Chondrocyte (in vitro differentiated cells): ENCODE results near the gene WIPF2. TPM values are rescaled to one million over a fixed set of nuclear protein-coding genes. Genes with fewer than 3 reads are reported as not detected.

Experiments
- DNase-seq: peaks from one replicate; pipeline ENCODE4 v3.0.0; 2021; ENCODE audit warnings: mixed read lengths, low spot score
- H3K27ac Mint-ChIP-seq: one replicate; pipeline ENCODE4 v1.8.0; 2021; ENCODE audit warnings: mild to moderate bottlenecking, moderate library complexity, mixed read lengths; ENCODE audit not compliant: unreplicated experiment
- H3K27me3 Mint-ChIP-seq: 2 replicates; pipeline ENCODE4 v1.8.0; 2021; ENCODE audit warnings: low read depth, mixed read lengths
- H3K36me3 Mint-ChIP-seq: 2 replicates; pipeline ENCODE4 v1.8.0; 2021; ENCODE audit warnings: low read depth, mixed read lengths
- H3K4me1 Mint-ChIP-seq: 2 replicates; pipeline ENCODE4 v1.8.0; 2021; ENCODE audit warnings: low read depth, mild to moderate bottlenecking, mixed read lengths
- H3K4me3 Mint-ChIP-seq: one replicate; pipeline ENCODE4 v1.8.0; 2021; ENCODE audit warnings: mild to moderate bottlenecking, moderate library complexity, mixed read lengths; ENCODE audit not compliant: unreplicated experiment
- H3K9me3 Mint-ChIP-seq: 2 replicates; pipeline ENCODE4 v1.8.0; 2021; ENCODE audit warnings: low read depth, mixed read lengths
- CTCF ChIP-seq: fragments of 200-600 bp; sonication (generic); IDR thresholded peaks from 2 replicates; pipeline ENCODE4 v1.5.0; 2021; ENCODE audit warnings: antibody characterized with exemption, mild to moderate bottlenecking, moderate library complexity
- total RNA-seq: library from RNA; stranded (reverse); gene quantifications from 3 replicates; pipeline ENCODE4 v1.2.1, GENCODE V29; 2021

WIPF2 gene
- total RNA-seq, 1 donor from 2014 or later, result 28.3 TPM

GRCh38 chr17:40312131-40312731, 93.1 kb downstream of the WIPF2 start:
- DNase-seq, result peak; percentile 61
- Mint-ChIP-seq H3K9me3 (no peaks in the 10 kb centered on the region), H3K36me3 (no peaks in the 10 kb centered on the region), H3K4me1 (peaks cover 20% of the 10 kb centered on the region), H3K27me3 (no peaks in the 10 kb centered on the region), H3K27ac (peak overlapping the region; percentile 96), H3K4me3 (peak overlapping the region; percentile 46)
- no peak for TF ChIP-seq CTCF

- Mint-ChIP-seq H3K4me3 (peak overlapping the region; percentile 35), H3K27ac (peak overlapping the region; percentile 96), H3K4me1 (peaks cover 27% of the 10 kb centered on the region), H3K36me3 (no peaks in the 10 kb centered on the region), H3K9me3 (no peaks in the 10 kb centered on the region), H3K27me3 (no peaks in the 10 kb centered on the region)
- peak; percentile 43 for DNase-seq
- TF ChIP-seq CTCF, result peak; percentile 18
Measured at GRCh38 chr17:40312893-40313667, 94.0 kb downstream of the WIPF2 start.

- peak; percentile 39 for DNase-seq
- H3K4me1 Mint-ChIP-seq, result peaks cover 27% of the 10 kb centered on the region
- no peaks in the 10 kb centered on the region for H3K36me3 Mint-ChIP-seq
- peak overlapping the region; percentile 35 for H3K4me3 Mint-ChIP-seq
- no peaks in the 10 kb centered on the region for H3K9me3 Mint-ChIP-seq
- H3K27me3 Mint-ChIP-seq, result no peaks in the 10 kb centered on the region
- H3K27ac Mint-ChIP-seq, result peak overlapping the region; percentile 96
- no peak for TF ChIP-seq CTCF
Measured at GRCh38 chr17:40313668-40314583, 94.8 kb downstream of the WIPF2 start.

- no peaks in the 10 kb centered on the region for H3K27me3 Mint-ChIP-seq
- H3K4me1 Mint-ChIP-seq, result peaks cover 34% of the 10 kb centered on the region
- no peak overlapping the region for H3K4me3 Mint-ChIP-seq
- peak; percentile 99 for DNase-seq
- H3K9me3 Mint-ChIP-seq, result no peaks in the 10 kb centered on the region
- H3K27ac Mint-ChIP-seq, result peak overlapping the region; percentile 88
- H3K36me3 Mint-ChIP-seq, result no peaks in the 10 kb centered on the region
- peak; percentile 60 for TF ChIP-seq CTCF
Measured at GRCh38 chr17:40314584-40314956, 95.5 kb downstream of the WIPF2 start.

- no peaks in the 10 kb centered on the region for H3K9me3 Mint-ChIP-seq
Measured at GRCh38 chr17:40315206-40315605, 96.1 kb downstream of the WIPF2 start.

More at GRCh38 chr17:40315206-40315605, 96.1 kb downstream of the WIPF2 start:
- H3K27me3 Mint-ChIP-seq, result no peaks in the 10 kb centered on the region
- DNase-seq, result no peak
- no peaks in the 10 kb centered on the region for H3K36me3 Mint-ChIP-seq
- no peak for TF ChIP-seq CTCF
- peaks cover 40% of the 10 kb centered on the region for H3K4me1 Mint-ChIP-seq
- H3K4me3 Mint-ChIP-seq, result no peak overlapping the region
- peak overlapping the region; percentile 99 for H3K27ac Mint-ChIP-seq
